OCI-LY7 (cell line): ENCODE measurements around the gene POLR1E. TPM values are rescaled to one million over a fixed set of nuclear protein-coding genes. Genes with fewer than 3 reads are reported as not detected.

Source experiments
- BruUV-seq: library from RNA; stranded (reverse); fragments of 400-500 nt; replicated peaks from 2 replicates; lab custom pipeline; 2021; lab: Mats Ljungman, UMichigan
- CTCF ChIA-PET: fragments of 300-600 bp; sonication (Branson Sonifier 250); formaldehyde crosslinking; loops from one replicate; lab custom pipeline; 2022; ENCODE audit warnings: antibody characterized with exemption; ENCODE audit not compliant: unreplicated experiment; lab: Charles Lee
- POLR2A ChIA-PET: fragments of 300-600 bp; sonication (Branson Sonifier 250); formaldehyde crosslinking; loops from one replicate; lab custom pipeline; 2022; ENCODE audit warnings: antibody characterized with exemption; lab: Charles Lee
- DNase-seq: peaks from one replicate; pipeline ENCODE4 v3.0.0-alpha.2; 2015; ENCODE audit warnings: low spot score
- H2AFZ ChIP-seq: fragments of 200-600 bp; sonication (generic), shearing (Covaris generic); 2 replicates; pipeline ENCODE4 v1.6.1; 2014; ENCODE audit warnings: mild to moderate bottlenecking, antibody characterized with exemption, low read length, moderate library complexity
- H3K27ac ChIP-seq: fragments of 200-600 bp; sonication (generic); 2 replicates; pipeline ENCODE4 v1.5.1; 2014; ENCODE audit warnings: mixed run types, low read depth, mild to moderate bottlenecking, moderate library complexity, low read length, inconsistent platforms; ENCODE audit not compliant: poor library complexity, severe bottlenecking
- H3K36me3 ChIP-seq: fragments of 200-600 bp; sonication (generic); 2 replicates; pipeline ENCODE4 v1.6.1; 2014; ENCODE audit warnings: mild to moderate bottlenecking, antibody characterized with exemption, low read length, moderate library complexity, mixed read lengths; ENCODE audit not compliant: insufficient read depth
- H3K4me1 ChIP-seq: fragments of 200-600 bp; sonication (generic); 2 replicates; pipeline ENCODE4 v1.5.1; 2014; ENCODE audit warnings: mild to moderate bottlenecking, low read length; ENCODE audit not compliant: insufficient read depth, poor library complexity, severe bottlenecking
- H3K4me2 ChIP-seq: fragments of 200-600 bp; sonication (generic); 2 replicates; pipeline ENCODE4 v1.6.1; 2014; ENCODE audit warnings: mild to moderate bottlenecking, low read length
- H3K4me3 ChIP-seq: fragments of 200-600 bp; sonication (generic); 2 replicates; pipeline ENCODE4 v1.5.1; 2014; ENCODE audit warnings: mild to moderate bottlenecking, low read depth, low read length; ENCODE audit not compliant: poor library complexity, severe bottlenecking
- H3K79me2 ChIP-seq: fragments of 200-600 bp; sonication (generic); 2 replicates; pipeline ENCODE4 v1.6.1; 2016; ENCODE audit warnings: low read depth, mild to moderate bottlenecking, low read length, moderate library complexity, mixed read lengths; ENCODE audit not compliant: insufficient read depth
- H3K9me2 ChIP-seq: fragments of 200-600 bp; sonication (generic); 2 replicates; pipeline ENCODE4 v1.6.1; 2016; ENCODE audit warnings: mild to moderate bottlenecking, low read length, mixed read lengths; ENCODE audit not compliant: insufficient read depth
- H3K9me3 ChIP-seq: fragments of 200-600 bp; sonication (generic); 2 replicates; pipeline ENCODE4 v1.6.1; 2014; ENCODE audit warnings: mild to moderate bottlenecking, mixed run types, low read length, mixed read lengths
- H4K20me1 ChIP-seq: fragments of 200-600 bp; sonication (generic); 2 replicates; pipeline ENCODE4 v1.6.1; 2014; ENCODE audit warnings: mild to moderate bottlenecking, antibody characterized with exemption, low read length, moderate library complexity, mixed read lengths; ENCODE audit not compliant: insufficient read depth
- EZH2phosphoT487 ChIP-seq: fragments of 200-600 bp; sonication (generic); IDR thresholded peaks from 2 replicates; pipeline ENCODE4 v1.6.1; 2018; ENCODE audit warnings: low read depth, borderline replicate concordance, mild to moderate bottlenecking, mixed run types, antibody characterized with exemption, low read length, moderate library complexity, mixed read lengths
- intact Hi-C: fragments of 100-400 bp; cut with micrococcal nuclease; formaldehyde crosslinking; loops from one replicate; pipeline ENCODE4 v1.10.0; 2022; ENCODE audit not compliant: unreplicated experiment
- total RNA-seq, 2 experiments: library from RNA; depleted of rRNA in 1 of 2; stranded (reverse); fragments of >200 nt in 1 of 2; shearing (Covaris generic) in 1 of 2; gene quantifications; 2 replicates each; pipeline ENCODE4 v1.2.3, GENCODE V29; 2014 to 2022
- TF ChIP-seq, protein P1 (sequence below): fragments of 200-600 bp; sonication (generic); conservative IDR thresholded peaks from 2 replicates; pipeline ENCODE4 v1.5.1; 2014; ENCODE audit warnings: mild to moderate bottlenecking, antibody characterized with exemption, low read length, moderate library complexity, mixed read lengths

The POLR1E gene
- total RNA-seq, 2 experiments from 2014 or later: 44.3 to 47.6 TPM

DNA sequence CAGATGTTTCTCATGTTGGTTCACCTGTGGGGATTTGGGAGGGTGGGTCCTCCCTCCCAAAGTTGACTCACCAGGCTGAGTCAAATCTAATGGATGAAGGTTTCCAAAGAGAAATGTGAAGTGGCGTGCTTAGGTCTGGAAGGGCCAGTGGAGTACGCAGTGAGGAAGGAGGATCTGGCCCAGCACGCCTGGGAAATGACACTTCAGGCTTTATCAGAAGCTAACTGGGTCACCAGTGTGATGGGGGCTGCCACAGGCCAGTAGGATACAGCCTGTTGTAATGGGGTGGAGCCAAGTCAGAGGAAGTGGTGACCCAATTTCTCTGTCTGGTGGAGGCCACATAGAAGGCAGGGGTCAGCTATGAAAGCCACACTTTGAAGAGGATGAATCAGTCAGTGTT lies 18.0 kb downstream of the POLR1E start:
- no TSS peak for BruUV-seq
- POLR2A ChIA-PET: interaction anchor here (0.7 to 1.7 kb wide), 2 partner anchors 18 to 81 kb away, joined by 3 to 6 read pairs; partner anchors contain the start of genes GRHPR and POLR1E
- H3K4me3 ChIP-seq: no peak overlapping the region

DNA sequence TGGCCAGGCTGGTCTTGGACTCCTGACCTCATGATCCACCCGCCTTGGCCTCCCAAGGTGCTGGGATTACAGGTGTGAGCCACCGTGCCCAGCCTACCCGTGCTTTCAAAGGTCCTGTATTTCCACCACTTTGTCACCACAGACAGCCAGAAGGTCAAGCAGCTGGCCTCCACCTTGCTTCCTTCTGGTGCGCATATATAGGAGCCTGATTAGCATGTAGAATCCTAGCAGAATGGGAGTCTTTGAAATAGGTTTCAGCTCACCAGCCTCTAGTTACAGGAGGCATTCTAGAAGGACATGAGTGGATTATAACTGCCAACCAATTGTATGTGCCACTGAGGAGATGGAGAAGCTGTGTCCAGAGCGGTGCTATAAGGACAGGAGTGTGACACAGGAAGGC lies 18.9 kb downstream of the POLR1E start:
- Histone ChIP-seq H3K9me2 (no peaks in the 10 kb centered on the region), H3K27ac (no peak overlapping the region), H3K36me3 (peaks cover 93% of the 10 kb centered on the region), H4K20me1 (no peaks in the 10 kb centered on the region), H3K4me2 (no peak overlapping the region), H3K79me2 (no peaks in the 10 kb centered on the region), H3K9me3 (no peaks in the 10 kb centered on the region), H3K4me1 (no peaks in the 10 kb centered on the region), H3K4me3 (no peak overlapping the region), H2AFZ (no peak overlapping the region)
- no peak for TF ChIP-seq EZH2phosphoT487
- TF ChIP-seq, protein P1, sequence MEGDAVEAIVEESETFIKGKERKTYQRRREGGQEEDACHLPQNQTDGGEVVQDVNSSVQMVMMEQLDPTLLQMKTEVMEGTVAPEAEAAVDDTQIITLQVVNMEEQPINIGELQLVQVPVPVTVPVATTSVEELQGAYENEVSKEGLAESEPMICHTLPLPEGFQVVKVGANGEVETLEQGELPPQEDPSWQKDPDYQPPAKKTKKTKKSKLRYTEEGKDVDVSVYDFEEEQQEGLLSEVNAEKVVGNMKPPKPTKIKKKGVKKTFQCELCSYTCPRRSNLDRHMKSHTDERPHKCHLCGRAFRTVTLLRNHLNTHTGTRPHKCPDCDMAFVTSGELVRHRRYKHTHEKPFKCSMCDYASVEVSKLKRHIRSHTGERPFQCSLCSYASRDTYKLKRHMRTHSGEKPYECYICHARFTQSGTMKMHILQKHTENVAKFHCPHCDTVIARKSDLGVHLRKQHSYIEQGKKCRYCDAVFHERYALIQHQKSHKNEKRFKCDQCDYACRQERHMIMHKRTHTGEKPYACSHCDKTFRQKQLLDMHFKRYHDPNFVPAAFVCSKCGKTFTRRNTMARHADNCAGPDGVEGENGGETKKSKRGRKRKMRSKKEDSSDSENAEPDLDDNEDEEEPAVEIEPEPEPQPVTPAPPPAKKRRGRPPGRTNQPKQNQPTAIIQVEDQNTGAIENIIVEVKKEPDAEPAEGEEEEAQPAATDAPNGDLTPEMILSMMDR: no peak
- intact Hi-C loops: no loop called here
- no TSS peak for BruUV-seq
- DNase-seq: no peak
- ChIA-PET POLR2A (interaction anchor here (0.6 kb wide), 1 partner anchor 9 kb away, joined by 4 read pairs; no protein-coding TSS in a partner anchor), CTCF (no interaction called here)

More for the DNA sequence above, 18.0 kb downstream of the POLR1E start:
- intact Hi-C loops: no loop called here
- Histone ChIP-seq H3K4me2 (no peak overlapping the region), H2AFZ (no peak overlapping the region), H3K9me2 (no peaks in the 10 kb centered on the region), H3K79me2 (no peaks in the 10 kb centered on the region), H3K27ac (no peak overlapping the region), H4K20me1 (no peaks in the 10 kb centered on the region), H3K4me1 (no peaks in the 10 kb centered on the region), H3K9me3 (no peaks in the 10 kb centered on the region), H3K36me3 (peaks cover 98% of the 10 kb centered on the region)
- TF ChIP-seq EZH2phosphoT487: no peak
- TF ChIP-seq, protein P1: no peak
- no peak for DNase-seq
- CTCF ChIA-PET: no interaction called here

DNA sequence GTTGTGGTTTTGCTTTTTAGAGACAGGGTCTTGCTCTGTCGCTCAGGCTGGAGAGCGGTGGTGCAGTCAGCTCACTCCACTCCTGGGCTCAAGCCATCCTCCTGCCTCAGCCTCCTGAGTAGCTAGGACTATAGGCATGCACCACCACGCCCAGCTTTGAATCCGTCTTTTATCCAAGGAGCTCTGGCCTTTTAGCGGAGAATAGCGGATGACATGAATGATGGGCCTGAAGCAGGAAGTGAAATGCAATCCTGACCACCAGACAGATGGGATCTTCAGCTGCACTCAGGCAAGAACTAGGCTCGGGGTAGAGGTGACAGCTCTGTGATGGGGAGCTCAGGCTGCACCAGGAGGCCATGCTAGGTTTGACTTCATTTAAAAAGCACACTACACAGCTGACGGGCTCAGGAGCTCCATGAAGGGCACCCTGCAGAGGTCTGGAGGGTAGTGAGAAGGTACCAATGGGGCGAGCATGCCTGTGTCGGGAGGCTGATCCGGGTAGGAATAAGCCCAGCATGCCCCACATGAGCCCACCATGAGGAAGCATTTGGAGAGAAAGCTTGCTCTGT lies 21.9 kb downstream of the POLR1E start:
- no peak for DNase-seq
- intact Hi-C loops: no loop called here
- POLR2A ChIA-PET: no interaction called here

More for the DNA sequence above, 21.9 kb downstream of the POLR1E start:
- H4K20me1 ChIP-seq: no peaks in the 10 kb centered on the region
- peaks cover 62% of the 10 kb centered on the region for H3K36me3 ChIP-seq
- H3K9me3 ChIP-seq: no peaks in the 10 kb centered on the region
- H3K79me2 ChIP-seq: no peaks in the 10 kb centered on the region
- TF ChIP-seq, protein P1: no peak
- TF ChIP-seq EZH2phosphoT487: no peak
- H2AFZ ChIP-seq: no peak overlapping the region
- H3K4me2 ChIP-seq: no peak overlapping the region
- CTCF ChIA-PET: interaction anchor here (0.6 kb wide), 1 partner anchor 13 kb away, joined by 3 read pairs; no protein-coding TSS in a partner anchor
- H3K27ac ChIP-seq: no peak overlapping the region
- no TSS peak for BruUV-seq
- H3K4me1 ChIP-seq: peaks cover 4% of the 10 kb centered on the region
- no peak overlapping the region for H3K4me3 ChIP-seq
- no peaks in the 10 kb centered on the region for H3K9me2 ChIP-seq
